ENCODE data around the gene RAI14.

RAI14 gene

GRCh38 chr5:34857161-34857560 is 201.0 kb downstream of the RAI14 start:
- no peak for DNase-seq

- no peak for DNase-seq
These were observed 201.8 kb downstream of the RAI14 start for GRCh38 chr5:34857894-34858293.

GRCh38 chr5:34858790-34859189 is 202.7 kb downstream of the RAI14 start:
- DNase-seq = no peak

DNA sequence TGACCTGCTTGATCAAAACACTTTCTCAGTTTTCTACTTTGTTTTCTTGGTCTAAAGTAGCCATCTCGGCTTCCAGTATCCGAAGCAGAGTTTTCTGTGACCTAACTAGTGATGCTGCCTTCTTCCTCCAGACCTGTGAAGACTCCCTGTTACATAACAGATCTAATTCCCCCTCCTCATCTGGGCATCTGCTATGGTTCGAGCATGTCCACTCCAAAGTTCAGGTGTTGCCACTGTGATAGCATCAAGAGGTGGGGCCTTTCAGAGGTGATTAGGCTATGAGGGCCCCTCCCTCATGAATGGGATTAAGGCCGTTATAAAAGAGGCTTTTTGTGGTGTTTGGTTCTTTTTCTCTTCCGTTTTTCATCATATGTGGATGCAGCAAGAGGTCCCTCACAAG is 203.1 kb downstream of the RAI14 start:
- DNase-seq = no peak

GRCh38 chr5:34863946-34864345 is 207.8 kb downstream of the RAI14 start:
- peak in 2 of 4 experiments; percentile 16 to 38 for DNase-seq

GRCh38 chr5:34865091-34865490 is 209.0 kb downstream of the RAI14 start:
- DNase-seq = no peak

DNA sequence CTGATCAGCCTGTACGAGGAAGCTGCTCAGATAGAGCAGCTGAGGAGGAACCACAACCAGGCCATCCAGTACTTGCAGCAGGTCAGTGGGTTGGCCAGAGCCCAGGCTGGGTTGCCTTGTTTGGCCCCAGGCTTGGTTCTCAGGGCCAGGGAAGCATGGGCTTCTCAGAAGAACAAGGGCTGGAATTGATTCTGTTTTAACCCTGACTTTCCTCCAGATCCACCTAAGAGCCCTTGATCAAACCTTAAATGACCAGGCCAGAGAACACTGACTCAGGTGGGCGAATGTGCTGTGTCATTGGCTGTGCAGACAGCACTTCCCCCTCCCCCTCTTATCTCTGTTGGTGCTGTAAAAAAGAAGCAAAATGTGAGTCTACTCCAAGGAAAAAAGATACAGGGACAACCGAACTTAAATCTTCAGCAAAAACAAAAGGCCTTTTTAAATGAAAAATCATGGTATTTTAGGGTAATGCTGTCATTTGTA is 210.9 kb downstream of the RAI14 start:
- DNase-seq = peak in 2 of 4 experiments; percentile 5 to 13

GRCh38 chr5:34867660-34868059 is 211.5 kb downstream of the RAI14 start:
- no peak for DNase-seq

DNA sequence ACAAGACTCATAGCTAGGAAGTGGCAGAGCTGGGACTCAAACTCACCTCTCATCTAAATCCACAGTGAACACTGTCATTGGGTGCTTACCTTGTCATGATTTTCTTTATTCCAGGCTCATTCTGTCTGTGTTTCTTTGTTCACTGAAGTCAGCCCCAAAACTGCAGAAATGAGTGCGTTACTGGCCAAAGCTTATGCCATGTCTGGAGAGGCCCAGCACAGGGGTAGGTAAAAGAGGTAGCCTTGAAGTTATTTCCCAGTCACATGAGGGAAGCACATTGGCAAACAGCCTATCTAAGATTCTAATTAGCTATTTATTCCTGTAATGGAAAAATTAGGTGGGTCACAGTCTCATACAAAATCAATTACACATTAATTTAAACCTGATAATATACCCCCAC is 212.7 kb downstream of the RAI14 start:
- no peak for DNase-seq

- DNase-seq = no peak
These were observed 213.1 kb downstream of the RAI14 start for GRCh38 chr5:34869256-34869655.

GRCh38 chr5:34870382-34870781 is 214.3 kb downstream of the RAI14 start:
- no peak for DNase-seq

GRCh38 chr5:34876275-34876674 is 220.1 kb downstream of the RAI14 start:
- no peak for DNase-seq

DNA sequence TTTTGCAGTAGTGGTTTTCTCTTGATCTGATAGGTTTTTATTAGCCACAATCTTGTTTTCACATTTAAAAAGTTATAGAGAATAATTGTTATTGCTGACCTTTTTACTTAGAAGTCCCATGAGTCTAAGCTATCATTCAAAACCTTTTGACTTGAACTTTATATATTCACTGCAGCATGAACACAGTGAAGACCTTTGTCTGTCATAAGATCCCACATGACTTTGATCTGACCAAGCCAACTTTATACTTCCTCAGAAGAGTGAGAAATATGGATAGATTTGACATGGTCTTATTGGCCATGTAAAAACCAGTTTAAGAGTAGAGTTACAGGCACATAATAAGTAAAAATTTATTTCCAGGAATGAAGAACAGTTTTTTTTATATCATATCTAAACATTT is 225.1 kb downstream of the RAI14 start:
- peak in 2 of 4 experiments; percentile 36 to 40 for DNase-seq
